GM18502 (cell line): ENCODE data around the gene MYF5.
A peak's percentile ranks its signal among the peaks of the same experiment; 100 is the strongest.

Source experiments
- ATAC-seq: cut with Tn5 transposase; IDR thresholded peaks from one replicate; pipeline ENCODE4 v1.9.1; 2021; ENCODE audit warnings: mild to moderate bottlenecking; ENCODE audit not compliant: unreplicated experiment, poor library complexity

MYF5 gene

GRCh38 chr12:80756875-80757274 is 40.2 kb downstream of the MYF5 start:
- ATAC-seq: peak; percentile 87

- no peak for ATAC-seq
Measured at GRCh38 chr12:80761838-80762237, 45.1 kb downstream of the MYF5 start.

- ATAC-seq: peak; percentile 27
Measured at GRCh38 chr12:80763874-80764273, 47.2 kb downstream of the MYF5 start.

- ATAC-seq: no peak
Measured at GRCh38 chr12:80766210-80766609, 49.5 kb downstream of the MYF5 start.

- ATAC-seq: peak; percentile 94
Measured at GRCh38 chr12:80766897-80767296, 50.2 kb downstream of the MYF5 start.
